Measurements from ENCODE around the gene LINC00237.

Gene LINC00237

DNA sequence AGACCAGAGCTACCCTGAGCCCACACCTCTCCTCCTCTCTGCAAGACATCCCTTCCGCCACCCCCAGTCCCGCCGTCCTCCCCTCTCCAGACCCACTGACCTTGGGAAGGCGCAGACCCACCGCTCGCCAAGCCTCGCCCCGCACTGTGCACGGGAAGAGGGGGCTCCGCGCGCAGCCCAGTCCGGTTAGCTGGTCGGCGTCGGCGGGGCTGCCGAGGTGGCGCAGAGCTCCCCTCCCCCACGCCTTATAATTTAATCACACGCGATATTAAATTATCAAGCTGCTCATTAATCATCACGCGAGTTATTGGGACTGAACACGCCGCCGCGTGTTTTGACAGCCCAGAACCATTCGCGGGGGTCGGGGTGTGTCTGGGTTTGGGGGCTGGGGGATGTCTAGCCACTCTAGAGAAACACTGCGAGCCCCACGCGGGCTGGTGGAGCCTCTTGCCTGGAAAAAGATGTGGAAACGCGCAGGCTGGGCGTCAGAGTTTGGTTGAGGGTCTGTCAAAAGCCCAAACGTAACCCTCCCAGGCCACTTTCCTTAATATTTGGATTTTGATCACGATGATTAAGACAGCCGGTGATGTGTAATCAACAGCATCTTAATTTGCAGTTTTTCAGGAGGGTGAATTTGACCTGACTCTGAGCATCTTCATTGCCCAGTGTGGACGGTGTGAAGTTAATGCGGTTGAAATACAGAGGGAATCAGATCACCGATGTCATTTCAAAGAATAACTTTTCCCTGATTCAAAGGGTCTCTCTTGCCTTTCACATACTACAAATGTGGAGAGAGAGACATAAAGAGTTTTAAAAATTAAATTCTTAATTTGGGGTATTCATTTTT lies at the start of gene LINC00237:
LINC00237 (minus strand) TSS at position 188 of the 847 bp plus-strand sequence.
- no peak for DNase-seq

DNA sequence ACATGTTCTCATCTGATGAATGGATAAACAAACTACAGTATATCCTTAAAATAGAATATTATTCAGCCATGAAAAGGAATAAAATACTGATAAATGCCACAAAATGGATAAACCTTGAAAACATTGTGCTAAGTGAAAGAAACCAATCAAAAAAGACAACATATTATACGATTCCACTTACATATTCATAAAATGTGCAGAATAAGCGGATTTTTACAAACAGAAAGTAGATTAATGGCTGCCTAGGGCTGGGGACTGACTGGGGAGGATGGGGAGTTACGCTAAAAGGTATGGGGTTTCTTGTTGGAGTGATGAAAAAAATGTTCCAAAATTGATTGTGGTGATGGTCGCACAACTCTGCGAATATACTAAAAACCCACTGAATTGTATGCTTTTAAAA lies 49.1 kb upstream of the LINC00237 start:
- no peak for DNase-seq

DNA sequence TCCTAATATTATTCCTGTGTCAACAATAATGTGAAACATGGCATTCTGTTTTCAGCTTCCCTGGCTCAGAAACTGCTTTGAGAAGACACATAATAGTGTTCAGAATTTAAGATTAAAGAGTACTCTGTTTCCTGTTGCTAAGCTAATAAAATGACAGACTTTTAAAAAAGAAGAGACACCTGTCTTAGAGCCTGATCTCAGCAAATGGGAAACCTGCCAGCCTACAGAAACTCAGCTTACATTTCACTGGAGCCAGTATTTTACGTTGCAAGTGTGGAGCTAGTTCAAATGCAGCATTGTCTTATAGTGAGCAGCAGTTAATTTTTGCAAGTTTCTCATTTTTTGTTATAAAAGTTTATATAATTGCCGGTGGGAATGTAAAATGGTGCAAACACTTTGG lies 48.5 kb upstream of the LINC00237 start:
- DNase-seq, result no peak

DNA sequence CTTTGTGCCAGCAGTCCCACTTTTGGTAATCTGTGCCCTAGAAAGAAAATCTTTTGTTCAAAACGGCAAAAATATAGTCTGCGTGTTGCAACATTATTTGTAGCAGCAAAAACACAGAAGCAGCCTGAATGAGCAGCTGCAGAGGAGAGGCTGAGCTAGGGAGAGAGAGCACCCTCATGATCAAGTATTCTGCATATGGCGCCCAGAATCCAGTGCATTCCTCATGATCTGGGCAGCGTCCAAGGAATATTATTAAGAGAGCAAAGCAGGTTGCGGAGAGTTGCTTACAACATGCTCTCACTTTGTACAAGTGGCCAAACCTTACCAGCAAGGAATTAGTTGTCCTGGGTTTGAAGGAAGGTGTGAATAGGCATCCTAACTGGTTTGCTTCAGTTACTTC lies 45.6 kb upstream of the LINC00237 start:
- DNase-seq, result peak in 3 of 58 donors; percentile 8 to 18 (median 10)

DNA sequence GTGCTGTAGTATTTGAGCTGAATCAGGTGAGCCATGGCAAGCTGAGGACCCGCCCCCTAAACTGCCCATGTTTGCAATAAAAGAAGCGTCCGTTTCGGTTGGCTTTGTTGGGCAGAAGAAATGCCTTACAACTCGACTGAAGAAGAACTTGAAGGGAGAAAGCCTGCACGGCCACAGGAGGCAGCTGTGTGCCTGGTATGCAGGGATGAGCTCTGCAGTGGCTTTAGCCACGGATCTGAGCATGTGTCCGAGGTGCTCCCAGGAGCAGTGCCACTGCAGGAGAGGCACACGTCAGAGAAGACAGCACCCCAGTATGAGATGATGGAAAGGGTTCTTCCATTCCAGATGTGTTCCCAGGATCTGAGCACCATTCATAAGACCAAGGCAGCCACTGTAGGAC lies 43.2 kb upstream of the LINC00237 start:
- DNase-seq, result no peak

DNA sequence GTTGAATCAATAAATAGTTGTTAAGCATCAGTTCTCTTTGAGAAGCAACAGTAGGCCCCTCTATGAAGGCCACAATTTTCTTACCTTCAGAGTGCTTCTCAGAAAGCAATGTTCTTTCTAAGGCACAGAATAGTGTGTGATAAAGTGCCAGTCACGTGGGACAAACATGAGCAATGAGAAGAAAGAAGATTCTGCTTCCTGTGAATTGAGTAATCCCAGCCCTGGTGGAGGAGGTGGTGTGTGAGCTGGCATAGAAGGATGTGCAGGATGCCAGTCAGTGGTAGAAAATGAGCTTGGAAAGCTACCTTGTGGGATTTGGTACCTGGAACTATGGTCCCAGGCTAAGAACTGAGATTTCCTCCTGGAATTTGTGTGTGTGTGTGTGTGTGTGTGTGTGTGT lies 41.4 kb upstream of the LINC00237 start:
- DNase-seq, result peak in 1 of 58 donors; percentile 12

DNA sequence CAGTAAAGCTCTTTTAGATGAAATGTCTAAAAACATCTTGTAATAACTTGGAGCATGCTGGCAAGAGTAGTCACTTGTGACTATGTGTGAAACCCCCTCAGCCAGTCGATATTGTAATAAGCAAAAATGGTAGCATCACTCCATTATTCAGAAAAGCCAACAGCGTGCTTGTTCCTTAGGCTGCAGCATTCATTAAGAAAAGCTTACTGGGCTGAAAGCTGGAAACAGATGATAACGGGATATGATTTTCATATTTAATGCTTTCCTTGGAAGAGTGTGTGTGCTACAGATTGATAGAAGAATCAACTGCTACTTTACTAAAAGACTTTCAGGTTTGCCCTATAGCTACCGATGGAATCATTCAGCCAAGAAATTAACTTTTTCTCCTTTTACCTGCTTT lies 40.1 kb upstream of the LINC00237 start:
- no peak for DNase-seq

DNA sequence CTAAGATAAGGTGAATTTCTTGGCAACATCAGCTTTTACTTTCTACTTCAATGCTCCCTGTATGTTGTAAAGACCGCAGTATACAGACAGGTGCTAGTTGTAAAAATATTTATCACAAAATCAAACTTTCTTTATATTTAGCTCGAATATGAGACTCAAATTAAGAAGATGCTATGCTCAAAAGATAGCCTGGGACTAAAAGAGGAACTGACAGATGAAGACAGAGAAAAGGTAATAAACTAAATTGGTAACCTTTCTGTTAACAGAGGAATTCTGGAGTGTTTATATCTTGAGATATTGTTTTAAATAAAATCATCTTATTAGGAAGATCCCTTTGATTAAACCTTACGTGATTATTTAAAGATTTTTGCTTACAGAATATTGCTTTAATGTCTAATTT lies 39.3 kb upstream of the LINC00237 start:
- no peak for DNase-seq

DNA sequence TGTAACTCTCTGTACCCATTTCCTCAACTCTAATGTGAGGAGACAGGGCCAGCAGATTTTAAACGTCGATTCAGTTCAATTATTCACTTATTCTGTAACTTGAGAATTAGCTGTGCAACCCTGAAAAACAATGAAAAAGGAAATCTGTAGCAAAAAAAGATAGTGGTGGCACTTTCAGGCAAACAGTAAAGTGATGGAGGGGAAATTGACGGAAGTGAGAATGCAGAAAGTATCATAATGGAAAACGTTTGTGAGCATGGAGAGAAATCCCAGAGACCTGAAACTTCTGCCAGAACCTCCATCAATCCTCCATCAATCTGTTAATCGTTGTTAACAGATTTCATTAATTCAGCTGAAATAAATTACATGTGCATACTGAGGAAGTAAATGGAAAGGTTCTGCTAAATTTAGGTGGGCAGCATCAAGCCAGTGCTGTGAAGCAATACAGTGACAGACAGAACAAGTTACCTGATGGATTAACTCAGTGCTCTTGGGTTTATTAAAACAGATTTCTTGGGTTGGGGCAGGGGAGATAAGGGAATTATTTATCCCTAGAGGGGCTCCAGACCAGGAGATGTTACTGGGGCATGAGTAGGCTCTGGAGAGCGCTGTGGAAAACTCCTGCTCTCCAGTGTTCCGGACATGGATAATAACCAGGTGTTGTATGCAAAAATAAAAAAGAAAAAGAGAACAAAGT lies 37.2 kb upstream of the LINC00237 start:
- DNase-seq, result no peak

DNA sequence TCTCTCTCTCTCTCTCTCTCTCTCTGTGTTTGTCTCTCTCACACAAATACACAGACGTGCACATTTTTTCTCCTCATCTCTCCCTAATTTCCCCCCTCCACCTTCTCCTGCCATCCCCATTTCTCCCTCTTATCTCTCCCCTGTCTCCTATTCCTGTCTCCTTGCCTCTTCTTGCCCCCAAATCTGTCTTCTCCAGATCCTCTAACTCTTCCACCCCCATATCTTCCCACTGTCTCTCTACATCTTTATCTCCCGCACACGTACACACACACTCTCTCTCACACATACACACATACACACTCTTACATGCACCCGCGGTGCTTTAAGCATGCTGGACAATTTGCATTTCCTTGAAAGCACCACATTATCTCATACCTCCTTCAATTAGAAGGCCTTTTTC lies 35.7 kb upstream of the LINC00237 start:
- DNase-seq, result no peak

DNA sequence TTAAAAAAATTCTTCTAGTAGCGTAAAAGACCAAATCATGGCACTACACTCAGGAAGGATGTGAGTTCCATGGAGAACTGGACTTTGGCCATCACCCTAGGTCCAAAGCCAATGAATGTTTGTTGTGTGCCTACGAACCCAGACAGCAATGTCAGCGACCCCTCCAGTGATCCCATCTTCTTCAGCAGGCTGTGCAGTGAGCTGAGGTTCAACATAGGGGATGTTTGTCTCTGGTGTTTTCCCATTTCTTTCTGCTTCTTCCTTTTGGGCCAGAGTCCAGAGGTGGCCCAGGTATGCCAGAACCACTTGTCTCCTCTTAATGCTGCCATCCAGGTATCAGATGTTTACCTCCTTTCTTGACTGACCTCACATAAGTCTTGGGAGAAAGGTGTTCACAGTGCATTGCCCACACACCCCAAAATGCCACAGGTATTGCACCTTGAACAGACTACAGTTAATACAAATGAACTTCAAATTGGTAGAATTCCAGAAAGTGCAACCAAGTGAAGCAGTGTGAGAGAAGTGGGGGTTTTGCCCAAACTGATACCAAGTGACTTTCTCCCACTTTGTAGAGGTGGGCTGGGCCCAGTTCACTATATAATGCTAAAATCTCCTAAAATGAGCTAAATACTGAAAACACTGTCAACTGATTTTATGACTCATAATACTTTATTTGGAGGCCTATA lies 33.9 kb upstream of the LINC00237 start:
- DNase-seq, result no peak

DNA sequence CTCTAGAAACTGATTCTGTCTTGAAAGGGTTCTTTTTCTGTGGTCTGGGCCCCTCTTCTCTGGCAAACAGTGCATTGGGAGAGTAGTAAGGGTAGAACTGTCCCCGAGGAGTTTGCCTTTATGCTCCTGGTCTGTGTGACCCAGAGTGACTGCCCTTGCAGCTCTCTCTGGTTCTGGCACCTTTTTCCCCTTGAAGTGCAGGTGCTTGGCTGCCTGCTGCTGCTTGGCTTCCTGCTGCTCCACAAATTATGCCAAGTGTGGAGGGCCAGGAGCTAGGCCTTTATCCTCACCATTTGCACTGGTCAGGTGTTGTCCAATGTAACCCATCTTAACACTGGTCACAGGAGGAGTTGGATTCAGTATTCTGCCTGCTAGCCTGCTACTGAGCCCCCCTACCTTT lies 30.9 kb upstream of the LINC00237 start:
- no peak for DNase-seq

DNA sequence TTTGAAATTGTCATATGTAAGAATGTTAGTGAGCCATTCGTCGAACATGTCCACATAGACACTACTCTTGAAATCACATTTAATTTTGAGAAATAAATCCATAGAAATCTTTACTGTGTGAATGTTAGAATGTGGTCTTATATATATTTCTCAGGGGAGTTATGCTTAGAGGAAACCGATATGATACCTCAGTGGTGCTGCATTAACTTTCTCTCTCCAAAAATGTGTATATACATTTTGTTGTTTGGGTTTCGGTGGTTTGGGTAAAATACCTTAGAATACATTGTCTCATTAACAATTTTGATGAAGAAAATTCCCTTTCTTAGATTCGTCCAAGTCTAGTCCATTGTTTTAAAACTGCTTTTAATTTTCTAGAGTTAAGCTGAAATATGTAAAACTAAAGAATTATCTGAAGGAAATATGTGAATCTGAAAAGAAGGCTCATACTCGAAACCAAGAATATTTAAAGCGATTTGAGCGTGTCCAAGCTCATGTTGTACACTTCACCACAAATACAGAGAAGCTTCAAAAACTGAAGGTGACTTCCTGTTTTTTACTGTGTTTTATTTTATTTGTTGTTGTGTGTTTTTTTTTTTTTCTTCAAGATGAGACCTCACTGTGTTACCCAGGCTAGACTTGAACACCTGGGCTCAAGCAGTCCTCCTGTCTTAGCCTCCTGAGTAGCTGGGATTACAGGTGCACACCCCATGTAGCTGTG lies 30.0 kb upstream of the LINC00237 start:
- DNase-seq, result no peak

DNA sequence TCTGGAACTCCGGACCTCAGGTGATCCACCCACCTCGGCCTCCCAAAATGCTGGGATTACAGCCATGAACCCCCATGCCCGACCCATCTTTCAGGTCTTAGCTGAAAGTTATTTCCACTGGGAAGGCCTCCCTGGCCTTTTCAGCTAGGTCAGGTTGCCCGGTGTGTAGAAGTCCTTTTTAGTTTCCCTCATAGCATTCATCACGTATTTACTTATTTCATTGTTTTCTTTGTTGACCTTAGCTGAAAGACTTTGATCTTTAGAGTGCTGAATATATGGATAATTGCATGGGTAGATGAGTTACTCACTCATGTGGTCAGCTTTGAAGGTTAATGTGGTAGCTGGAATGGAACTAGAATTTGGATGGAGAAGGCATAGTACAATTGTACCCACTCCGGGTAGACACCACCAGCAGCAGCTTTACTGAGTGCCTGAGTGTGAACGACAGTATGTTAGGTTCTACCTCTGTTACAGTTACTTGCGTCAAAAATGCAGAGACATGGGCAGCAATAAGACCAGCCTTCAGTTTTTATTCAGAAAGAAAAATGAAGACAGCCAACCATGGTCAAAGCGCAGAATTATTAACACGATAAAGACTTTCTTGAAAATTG lies 28.8 kb upstream of the LINC00237 start:
- no peak for DNase-seq

DNA sequence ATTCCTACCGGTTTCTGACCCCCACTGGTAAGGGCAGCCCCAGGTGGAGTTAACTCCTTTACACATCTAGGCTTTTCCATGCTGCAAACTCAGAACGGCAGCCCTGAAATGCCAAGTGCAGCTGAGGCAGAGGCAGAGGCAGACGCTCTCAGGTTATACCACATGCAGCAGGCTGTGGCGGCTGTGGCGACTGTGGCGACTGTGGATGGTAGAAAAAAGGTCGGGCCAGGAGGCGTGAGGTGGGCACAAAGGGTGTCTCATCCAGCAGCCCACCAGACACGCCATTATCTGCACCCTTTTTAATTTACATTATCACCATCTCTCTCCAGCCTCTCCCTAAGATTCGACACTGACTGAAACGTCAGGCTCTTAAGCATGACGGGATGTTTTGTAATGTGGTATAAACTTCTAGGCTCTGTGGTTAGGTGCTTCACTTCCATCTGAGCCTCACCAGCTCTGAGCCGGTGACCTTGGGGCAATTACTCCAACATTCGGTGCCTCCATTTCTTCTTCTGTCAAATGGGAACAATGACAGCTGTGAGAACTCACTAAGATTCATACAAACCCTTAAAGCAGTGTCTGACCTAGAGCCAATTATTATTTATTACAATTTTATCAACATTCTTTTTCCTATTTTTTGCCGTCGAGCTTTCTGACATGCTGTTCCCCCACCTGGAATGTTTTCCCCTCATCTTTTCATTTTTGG lies 27.9 kb upstream of the LINC00237 start:
- DNase-seq, result no peak

DNA sequence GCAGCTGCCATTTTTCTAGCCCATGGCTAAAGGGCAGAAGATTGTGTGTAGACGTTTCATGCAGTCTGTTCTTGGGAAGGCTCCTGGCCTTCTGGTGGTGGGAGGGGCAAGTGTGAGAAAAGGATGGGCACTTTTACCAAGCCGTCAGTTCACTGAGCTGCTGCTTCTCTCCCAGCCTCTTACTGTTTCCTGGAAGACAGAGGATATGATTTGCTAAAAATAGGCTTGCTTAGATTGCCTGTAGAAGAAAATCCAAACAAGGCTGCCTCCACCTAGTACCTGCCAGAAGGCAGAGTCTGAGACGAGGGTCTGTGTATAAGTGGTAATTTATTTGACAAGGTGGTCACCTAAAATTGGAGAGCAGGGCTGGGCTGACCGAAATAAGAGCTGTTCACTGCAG lies 27.2 kb upstream of the LINC00237 start:
- DNase-seq, result no peak

DNA sequence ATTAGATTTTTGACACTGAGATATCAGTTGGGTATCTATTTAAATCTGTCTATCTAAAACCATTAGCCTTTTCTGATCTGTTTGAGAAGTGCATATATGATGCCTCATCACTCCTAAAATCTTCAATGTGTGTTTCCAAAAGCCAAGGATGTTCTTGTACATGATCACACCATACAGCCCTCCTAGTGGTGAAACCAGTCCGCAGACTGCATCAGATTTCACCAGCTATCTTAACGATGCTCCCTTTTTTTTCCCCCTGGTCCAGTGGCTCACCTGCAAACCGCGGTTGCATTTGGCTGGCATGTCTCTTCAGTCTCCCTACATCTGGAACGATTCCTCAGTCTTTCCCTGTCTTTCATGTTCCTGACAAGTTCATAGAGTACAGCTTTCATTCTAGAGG lies 23.7 kb upstream of the LINC00237 start:
- no peak for DNase-seq

DNA sequence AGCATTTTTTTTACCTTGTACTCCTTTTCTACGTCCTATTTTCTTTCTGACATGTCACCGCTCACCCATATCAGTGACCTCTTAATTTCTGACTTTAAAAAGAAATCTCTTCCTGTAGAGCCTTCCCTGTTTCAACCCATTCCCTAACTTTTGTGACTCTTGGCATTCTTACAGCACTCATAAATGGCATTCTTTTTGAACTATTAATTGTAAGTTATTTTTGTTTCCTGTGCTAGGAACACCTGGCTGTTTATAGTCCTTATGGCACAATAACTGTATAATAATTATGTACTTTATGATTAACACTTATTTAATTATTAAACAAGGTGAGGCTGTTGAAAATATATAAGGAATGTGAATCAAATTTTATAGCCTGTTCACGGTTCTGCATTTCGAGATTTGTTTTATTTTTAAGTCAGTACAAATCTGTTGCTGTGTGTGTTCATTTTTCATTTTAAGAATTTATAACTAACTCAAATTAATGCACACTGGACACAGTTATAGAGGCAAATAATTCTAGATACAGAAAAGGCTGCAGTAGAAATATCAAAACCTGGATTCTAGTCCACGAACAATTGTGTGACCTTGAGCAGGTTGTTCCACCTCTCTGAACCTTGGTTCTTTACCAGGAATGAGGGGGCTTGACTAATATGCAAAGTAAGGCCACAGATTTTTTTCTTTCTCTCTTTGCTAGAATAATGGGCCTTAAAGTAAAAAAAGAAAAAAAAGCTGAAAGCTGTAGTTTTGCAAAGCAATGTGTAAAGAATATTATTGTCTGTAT lies 21.2 kb upstream of the LINC00237 start:
- no peak for DNase-seq

DNA sequence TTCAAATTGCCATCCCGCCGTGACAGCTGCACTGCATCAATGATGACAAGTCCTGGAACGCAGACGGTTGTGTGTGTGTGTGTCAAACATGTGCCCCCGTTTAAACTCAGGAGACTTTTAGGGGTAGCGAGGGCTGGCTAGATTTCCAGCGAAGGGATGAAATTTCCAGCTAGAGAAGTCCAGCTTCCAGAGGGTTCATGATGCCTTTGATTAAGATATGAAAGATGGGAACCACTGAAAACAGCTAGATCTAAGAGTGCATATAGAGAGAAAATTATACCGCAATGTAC lies 20.4 kb upstream of the LINC00237 start:
- DNase-seq, result peak in 2 of 58 donors; percentile 40 to 46
